HG03521 (cell line): ENCODE data around the gene DNM1.

Source experiments
- ATAC-seq: cut with Tn5 transposase; IDR thresholded peaks from one replicate; pipeline ENCODE4 v1.9.1; 2021; ENCODE audit warnings: mild to moderate bottlenecking, moderate library complexity; ENCODE audit not compliant: unreplicated experiment

DNM1 gene

GRCh38 chr9:128203024-128203706 is at the start of gene DNM1:
Gene DNM1, plus strand, starts transcription at chr9:128203379. Its CDS starts 92 bp downstream, at chr9:128203471.
- peak; percentile 80 for ATAC-seq

- no peak for ATAC-seq
These were observed 49.1 kb upstream of the DNM1 start for GRCh38 chr9:128153947-128154695.

- no peak for ATAC-seq
These were observed 47.3 kb upstream of the DNM1 start for GRCh38 chr9:128155736-128156500.

- ATAC-seq: no peak
These were observed 43.7 kb upstream of the DNM1 start for GRCh38 chr9:128159522-128159783.

GRCh38 chr9:128159784-128160602 is 43.2 kb upstream of the DNM1 start, which contains the start of gene BBLN:
Gene BBLN, plus strand, starts transcription at chr9:128160265. Its CDS starts 143 bp downstream, at chr9:128160408.
- ATAC-seq: peak; percentile 90

- ATAC-seq: peak; percentile 9
These were observed 42.6 kb upstream of the DNM1 start for GRCh38 chr9:128160603-128160987.

- no peak for ATAC-seq
These were observed 41.8 kb upstream of the DNM1 start for GRCh38 chr9:128161215-128161902.

- ATAC-seq: no peak
These were observed 40.8 kb upstream of the DNM1 start for GRCh38 chr9:128162215-128163026.

- no peak for ATAC-seq
These were observed 40.1 kb upstream of the DNM1 start for GRCh38 chr9:128163027-128163515.

- no peak for ATAC-seq
These were observed 39.5 kb upstream of the DNM1 start for GRCh38 chr9:128163523-128164306.

- no peak for ATAC-seq
These were observed 38.8 kb upstream of the DNM1 start for GRCh38 chr9:128164307-128164885.

- ATAC-seq: no peak
These were observed 37.0 kb upstream of the DNM1 start for GRCh38 chr9:128166169-128166568.

- ATAC-seq: no peak
These were observed 36.0 kb upstream of the DNM1 start for GRCh38 chr9:128167209-128167608.

- no peak for ATAC-seq
These were observed 34.4 kb upstream of the DNM1 start for GRCh38 chr9:128168731-128169308.

GRCh38 chr9:128169492-128169891 is 33.7 kb upstream of the DNM1 start:
- ATAC-seq: no peak

GRCh38 chr9:128169925-128170324 is 33.3 kb upstream of the DNM1 start:
- no peak for ATAC-seq

GRCh38 chr9:128174062-128174461 is 29.1 kb upstream of the DNM1 start:
- ATAC-seq: no peak

- no peak for ATAC-seq
These were observed 28.0 kb upstream of the DNM1 start for GRCh38 chr9:128175102-128175563.
